OCI-LY3 (cell line): ENCODE measurements around the gene AKAP8L.
"Not testable (repeated sequence)": the region's sequence is repeated elsewhere in the genome, so short reads cannot be mapped to it uniquely, and the experiment has no call there.

Experiments used
- H2AFZ ChIP-seq: fragments of 200-600, 300-600 bp; shearing (Covaris generic); 2 replicates; pipeline ENCODE4 v1.6.0; 2014; ENCODE audit warnings: antibody characterized with exemption, low read depth, low read length
- H3K27ac ChIP-seq: fragments of 200-600, 300-600 bp; sonication (generic); 2 replicates; pipeline ENCODE4 v1.5.1; 2014; ENCODE audit warnings: mild to moderate bottlenecking, low read length, moderate library complexity, mixed read lengths
- H3K27me3 ChIP-seq: fragments of 200-600, 300-600 bp; sonication (generic); 2 replicates; pipeline ENCODE4 v1.6.1; 2014; ENCODE audit warnings: low read depth, low read length, mixed read lengths
- H3K36me3 ChIP-seq: fragments of 200-600, 300-600 bp; sonication (generic); replicated peaks from 2 replicates; pipeline ENCODE3; 2014; ENCODE audit warnings: low read depth, low read length, mixed read lengths
- H3K4me1 ChIP-seq: fragments of 300-600, 200-600 bp; sonication (generic); 2 replicates; pipeline ENCODE4 v1.6.1; 2014; ENCODE audit warnings: low read length, mixed read lengths
- H3K4me2 ChIP-seq: fragments of 200-600, 300-600 bp; sonication (generic); 2 replicates; pipeline ENCODE4 v1.6.1; 2014; ENCODE audit warnings: low read length, mixed read lengths
- H3K4me3 ChIP-seq: fragments of 300-600, 200-600 bp; sonication (generic); 2 replicates; pipeline ENCODE4 v1.5.1; 2014; ENCODE audit warnings: antibody characterized with exemption, mild to moderate bottlenecking, low read length, moderate library complexity
- H3K79me2 ChIP-seq: fragments of 300-600, 200-600 bp; shearing (Covaris generic); 2 replicates; pipeline ENCODE4 v1.6.1; 2014; ENCODE audit warnings: mild to moderate bottlenecking, low read length, mixed read lengths
- H3K9ac ChIP-seq: fragments of 300-600, 200-600 bp; shearing (Covaris generic); 2 replicates; pipeline ENCODE4 v1.6.0; 2014; ENCODE audit warnings: mild to moderate bottlenecking, low read length, moderate library complexity
- H3K9me3 ChIP-seq: fragments of 200-600, 300-600 bp; shearing (Covaris generic); 2 replicates; pipeline ENCODE4 v1.6.1; 2014; ENCODE audit warnings: low read length, mixed read lengths; ENCODE audit not compliant: insufficient read depth
- H4K20me1 ChIP-seq: fragments of 200-600, 300-600 bp; sonication (generic); 2 replicates; pipeline ENCODE4 v1.6.1; 2016; ENCODE audit warnings: low read length, mixed read lengths; ENCODE audit not compliant: insufficient read depth
- CTCF ChIP-seq: fragments of 200-600, 300-600 bp; sonication (generic); IDR thresholded peaks from 2 replicates; pipeline ENCODE4 v1.5.1; 2014; ENCODE audit warnings: antibody characterized with exemption, low read length, low read depth
- EZH2phosphoT487 ChIP-seq: fragments of 200-600 bp; shearing (Covaris generic); IDR thresholded peaks from 2 replicates; pipeline ENCODE4 v1.6.1; 2018; ENCODE audit warnings: antibody characterized with exemption, mixed run types, low read depth

Gene AKAP8L

GRCh38 chr19:15398501-15399233 is 20.1 kb downstream of the AKAP8L start:
- Histone ChIP-seq H3K9ac (no peak overlapping the region), H3K4me2 (no peak overlapping the region), H3K79me2 (peaks cover 42% of the 10 kb centered on the region), H3K27ac (no peak overlapping the region), H3K36me3 (peaks cover 63% of the 10 kb centered on the region), H2AFZ (no peak overlapping the region), H3K27me3 (no peaks in the 10 kb centered on the region), H3K4me1 (no peaks in the 10 kb centered on the region), H3K9me3 (no peaks in the 10 kb centered on the region), H3K4me3 (no peak overlapping the region), H4K20me1 (peaks cover 25% of the 10 kb centered on the region)
- TF ChIP-seq CTCF (no peak), EZH2phosphoT487 (no peak)

- Histone ChIP-seq H4K20me1 (peaks cover 16% of the 10 kb centered on the region), H3K79me2 (peaks cover 33% of the 10 kb centered on the region), H3K27ac (no peak overlapping the region), H3K9me3 (no peaks in the 10 kb centered on the region), H3K27me3 (no peaks in the 10 kb centered on the region), H2AFZ (no peak overlapping the region), H3K36me3 (peaks cover 67% of the 10 kb centered on the region), H3K4me2 (no peak overlapping the region), H3K9ac (no peak overlapping the region), H3K4me3 (no peak overlapping the region), H3K4me1 (no peaks in the 10 kb centered on the region)
- TF ChIP-seq EZH2phosphoT487, result no peak
- TF ChIP-seq CTCF, result no peak
Measured at GRCh38 chr19:15397782-15398181, 21.0 kb downstream of the AKAP8L start.

- Histone ChIP-seq H3K36me3 (peaks cover 62% of the 10 kb centered on the region), H4K20me1 (peaks cover 11% of the 10 kb centered on the region; the same call in 1 of the 2 replicates), H3K79me2 (peaks cover 27% of the 10 kb centered on the region)
Measured at GRCh38 chr19:15397236-15397635, 21.6 kb downstream of the AKAP8L start.

DNA sequence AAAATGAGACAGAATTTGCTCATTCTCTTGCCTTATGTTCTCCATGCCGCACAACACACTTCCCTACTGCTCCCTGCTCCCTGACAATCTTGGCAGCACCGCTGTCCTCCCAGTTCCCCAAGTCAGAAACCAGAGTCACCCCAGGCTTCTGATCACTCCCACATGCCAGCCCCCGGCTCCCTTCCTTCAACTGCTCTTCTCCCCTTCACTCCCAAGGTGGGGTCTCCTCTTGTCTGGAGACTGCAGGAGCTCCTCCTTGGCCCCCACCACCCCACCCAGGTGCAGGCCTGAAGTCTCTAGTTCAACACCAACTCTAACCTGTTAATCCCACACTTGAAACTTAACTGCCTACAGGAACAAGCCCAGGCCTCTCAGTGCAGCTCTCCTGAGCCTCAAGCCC is 22.4 kb downstream of the AKAP8L start:
- H3K4me1 ChIP-seq, result no peaks in the 10 kb centered on the region
- H3K27ac ChIP-seq, result no peak overlapping the region
- H4K20me1 ChIP-seq, result peaks cover 3% of the 10 kb centered on the region; the same call in 1 of the 2 replicates
- H3K9ac ChIP-seq, result no peak overlapping the region
- TF ChIP-seq EZH2phosphoT487, result no peak
- TF ChIP-seq CTCF, result no peak
- H3K36me3 ChIP-seq, result peaks cover 60% of the 10 kb centered on the region
- peaks cover 23% of the 10 kb centered on the region for H3K79me2 ChIP-seq
- no peaks in the 10 kb centered on the region for H3K9me3 ChIP-seq
- H3K4me3 ChIP-seq, result no peak overlapping the region
- H3K4me2 ChIP-seq, result no peak overlapping the region
- no peak overlapping the region for H2AFZ ChIP-seq
- no peaks in the 10 kb centered on the region for H3K27me3 ChIP-seq

More at GRCh38 chr19:15397236-15397635, 21.6 kb downstream of the AKAP8L start:
- TF ChIP-seq CTCF (no peak), EZH2phosphoT487 (no peak)
- no peak overlapping the region for H3K4me3 ChIP-seq
- no peaks in the 10 kb centered on the region for H3K4me1 ChIP-seq
- H3K4me2 ChIP-seq, result no peak overlapping the region
- no peak overlapping the region for H2AFZ ChIP-seq
- no peaks in the 10 kb centered on the region for H3K27me3 ChIP-seq
- no peaks in the 10 kb centered on the region for H3K9me3 ChIP-seq
- no peak overlapping the region for H3K9ac ChIP-seq
- H3K27ac ChIP-seq, result no peak overlapping the region

- Histone ChIP-seq H3K79me2 (peaks cover 19% of the 10 kb centered on the region), H3K36me3 (peaks cover 56% of the 10 kb centered on the region)
- not testable (repeated sequence) for H3K4me1 ChIP-seq, H4K20me1 ChIP-seq, H3K27ac ChIP-seq, H3K4me2 ChIP-seq, H3K9me3 ChIP-seq, H3K4me3 ChIP-seq, H2AFZ ChIP-seq, H3K9ac ChIP-seq, H3K27me3 ChIP-seq
Measured at GRCh38 chr19:15395251-15395650, 23.5 kb downstream of the AKAP8L start.
